Stimulated activated effector memory CD8-positive, alpha-beta T cell treated with anti-CD3 and anti-CD28 coated beads, Interleukin-12 subunit alpha, Interleukin-12 subunit beta, amount 100 ng/mL, for 72 hours (primary cell): Measurements from ENCODE around the gene TRIM36.

Source experiments
- ATAC-seq: fragments of 150-1000 bp; cut with Tn5 transposase; 2 replicates; pipeline ENCODE4 v1.10.0; 2021
- DNase-seq, 2 donors: peaks; one replicate each; pipeline ENCODE4 v3.0.0; 2021 to 2022; ENCODE audit warnings: low spot score in 2 of 2
- H3K27ac Mint-ChIP-seq: one replicate; pipeline ENCODE4 v1.8.0; 2022; ENCODE audit warnings: mild to moderate bottlenecking, mixed read lengths
- H3K36me3 Mint-ChIP-seq: one replicate; pipeline ENCODE4 v1.8.0; 2022; ENCODE audit warnings: mild to moderate bottlenecking, mixed read lengths
- H3K4me1 Mint-ChIP-seq: one replicate; pipeline ENCODE4 v1.8.0; 2022; ENCODE audit warnings: mixed read lengths
- H3K4me3 Mint-ChIP-seq: one replicate; pipeline ENCODE4 v1.8.0; 2022; ENCODE audit warnings: mild to moderate bottlenecking, mixed read lengths
- H3K9me3 Mint-ChIP-seq: one replicate; pipeline ENCODE4 v1.8.0; 2022; ENCODE audit warnings: mixed read lengths

The TRIM36 gene

GRCh38 chr5:115179394-115180164 is 9.9 kb upstream of the TRIM36 start:
- peak; percentile 24 for ATAC-seq
- H3K4me1 Mint-ChIP-seq = peaks cover 13% of the 10 kb centered on the region
- H3K4me3 Mint-ChIP-seq = peak overlapping the region; percentile 83
- peaks cover 6% of the 10 kb centered on the region for H3K36me3 Mint-ChIP-seq
- no peak for DNase-seq
- no peak overlapping the region for H3K27ac Mint-ChIP-seq
- no peaks in the 10 kb centered on the region for H3K9me3 Mint-ChIP-seq

GRCh38 chr5:115179030-115179393 is 9.3 kb upstream of the TRIM36 start:
- Mint-ChIP-seq H3K27ac (no peak overlapping the region), H3K9me3 (no peaks in the 10 kb centered on the region), H3K4me3 (peak overlapping the region; percentile 83), H3K36me3 (peaks cover 5% of the 10 kb centered on the region), H3K4me1 (peaks cover 8% of the 10 kb centered on the region)
- ATAC-seq (no peak), DNase-seq (no peak)

DNA sequence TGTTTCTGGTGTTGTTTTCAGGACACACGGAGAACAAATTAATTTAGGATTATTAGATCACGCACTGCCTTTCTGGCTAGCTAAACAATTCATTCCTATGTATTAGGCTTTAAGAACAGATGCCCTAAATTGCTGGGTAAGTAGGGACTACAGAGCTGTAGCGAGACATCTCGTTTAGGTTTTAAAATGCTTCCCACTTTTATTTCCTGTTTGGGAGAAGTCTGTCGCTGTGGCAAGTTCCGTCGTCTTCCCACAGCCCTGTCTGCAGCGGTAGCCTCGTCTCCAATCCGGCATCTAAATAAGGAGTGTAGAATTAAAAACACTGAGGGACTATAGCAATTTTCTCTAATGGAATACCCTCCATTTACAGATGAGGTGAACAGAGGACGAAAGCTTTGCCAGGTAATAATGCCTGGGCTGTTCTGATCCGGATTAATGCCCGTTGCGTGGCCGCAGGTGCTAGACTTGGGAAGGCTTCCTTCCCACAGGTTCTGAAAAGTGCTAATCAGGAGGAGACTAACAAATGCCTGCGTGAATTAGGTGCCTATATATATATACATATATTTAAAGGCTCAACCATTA is 1.3 kb upstream of the TRIM36 start:
- Mint-ChIP-seq H3K36me3 (no peaks in the 10 kb centered on the region), H3K27ac (no peak overlapping the region), H3K9me3 (no peaks in the 10 kb centered on the region), H3K4me3 (peak overlapping the region; percentile 78), H3K4me1 (peaks cover 6% of the 10 kb centered on the region)
- DNase-seq (no peak), ATAC-seq (no peak)

- Mint-ChIP-seq H3K4me1 (peaks cover 6% of the 10 kb centered on the region), H3K36me3 (no peaks in the 10 kb centered on the region), H3K27ac (no peak overlapping the region), H3K4me3 (peak overlapping the region; percentile 78), H3K9me3 (no peaks in the 10 kb centered on the region)
- DNase-seq (no peak), ATAC-seq (peak; percentile 74)
These were observed 623 bp upstream of the TRIM36 start for GRCh38 chr5:115170134-115170928.

- H3K9me3 Mint-ChIP-seq = no peaks in the 10 kb centered on the region
- ATAC-seq (no peak), DNase-seq (peak in 1 of 2 donors; percentile 57)
- no peaks in the 10 kb centered on the region for H3K36me3 Mint-ChIP-seq
- H3K4me1 Mint-ChIP-seq = peaks cover 6% of the 10 kb centered on the region
- H3K4me3 Mint-ChIP-seq = peak overlapping the region; percentile 78
- H3K27ac Mint-ChIP-seq = no peak overlapping the region
These were observed 750 bp downstream of the TRIM36 start for GRCh38 chr5:115168829-115169486.

DNA sequence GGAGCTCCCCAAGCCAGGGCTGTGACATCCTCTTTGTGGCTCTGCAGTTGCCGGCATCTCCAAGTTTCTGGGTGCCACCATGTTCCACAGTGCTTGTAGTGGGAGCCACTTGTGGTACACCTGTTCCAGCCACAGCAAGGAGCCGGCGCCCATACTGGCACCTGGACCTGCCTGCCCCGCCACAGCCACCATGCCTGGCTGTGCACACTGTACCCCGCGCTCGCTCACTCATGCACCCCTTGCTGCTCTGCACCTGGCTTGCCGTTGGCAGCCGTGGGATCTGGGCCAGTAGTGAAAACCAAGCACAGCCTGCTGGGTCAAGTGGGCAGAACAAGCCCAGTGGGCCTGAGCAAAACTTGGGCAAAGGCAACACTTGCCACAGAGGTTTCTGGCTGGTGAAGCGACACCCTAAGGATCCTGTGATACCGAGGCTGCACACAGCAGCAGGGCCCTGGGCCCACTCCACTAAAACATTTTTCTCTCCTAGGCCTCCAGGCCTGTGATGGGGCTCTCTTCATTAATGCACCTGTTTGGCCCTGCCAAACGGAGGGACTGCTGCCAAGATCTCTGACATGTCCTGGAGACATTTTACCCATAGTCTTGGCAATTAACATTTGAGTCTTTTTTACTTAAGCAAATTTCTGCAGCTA is 2.8 kb downstream of the TRIM36 start:
- ATAC-seq = no peak
- H3K4me3 Mint-ChIP-seq = no peak overlapping the region
- H3K36me3 Mint-ChIP-seq = no peaks in the 10 kb centered on the region
- H3K9me3 Mint-ChIP-seq = no peaks in the 10 kb centered on the region
- H3K4me1 Mint-ChIP-seq = peaks cover 6% of the 10 kb centered on the region
- DNase-seq = no peak
- H3K27ac Mint-ChIP-seq = no peak overlapping the region

- H3K36me3 Mint-ChIP-seq = no peaks in the 10 kb centered on the region
- no peaks in the 10 kb centered on the region for H3K9me3 Mint-ChIP-seq
- DNase-seq (no peak), ATAC-seq (no peak)
- H3K4me3 Mint-ChIP-seq = no peak overlapping the region
- peaks cover 3% of the 10 kb centered on the region for H3K4me1 Mint-ChIP-seq
- H3K27ac Mint-ChIP-seq = no peak overlapping the region
These were observed 3.9 kb downstream of the TRIM36 start for GRCh38 chr5:115165790-115166189.

DNA sequence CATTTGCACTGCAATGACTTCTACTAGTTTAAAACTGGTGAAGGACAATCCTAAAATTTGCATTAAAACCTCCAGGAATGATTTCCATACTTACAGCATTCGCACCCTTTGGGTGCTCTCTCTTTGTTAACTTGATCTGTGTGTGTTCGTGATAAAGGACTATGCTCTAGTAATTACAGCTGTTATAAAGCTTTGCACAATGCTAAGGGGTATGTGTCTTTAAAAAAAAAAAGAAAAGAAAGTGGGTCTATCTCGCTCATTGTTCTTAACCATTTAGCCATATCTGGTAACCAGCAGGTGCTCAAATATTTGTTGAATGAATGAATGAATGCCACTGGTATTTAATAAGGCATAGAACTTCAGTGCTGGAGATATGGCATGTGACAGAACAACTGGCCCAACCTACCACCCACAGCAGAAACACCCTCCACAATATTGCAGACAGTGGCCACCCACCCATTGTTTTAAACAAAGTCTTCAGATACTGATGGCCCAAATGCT is 8.7 kb downstream of the TRIM36 start:
- Mint-ChIP-seq H3K4me1 (no peaks in the 10 kb centered on the region), H3K9me3 (no peaks in the 10 kb centered on the region), H3K36me3 (no peaks in the 10 kb centered on the region), H3K27ac (no peak overlapping the region), H3K4me3 (no peak overlapping the region)
- ATAC-seq (no peak), DNase-seq (no peak)

DNA sequence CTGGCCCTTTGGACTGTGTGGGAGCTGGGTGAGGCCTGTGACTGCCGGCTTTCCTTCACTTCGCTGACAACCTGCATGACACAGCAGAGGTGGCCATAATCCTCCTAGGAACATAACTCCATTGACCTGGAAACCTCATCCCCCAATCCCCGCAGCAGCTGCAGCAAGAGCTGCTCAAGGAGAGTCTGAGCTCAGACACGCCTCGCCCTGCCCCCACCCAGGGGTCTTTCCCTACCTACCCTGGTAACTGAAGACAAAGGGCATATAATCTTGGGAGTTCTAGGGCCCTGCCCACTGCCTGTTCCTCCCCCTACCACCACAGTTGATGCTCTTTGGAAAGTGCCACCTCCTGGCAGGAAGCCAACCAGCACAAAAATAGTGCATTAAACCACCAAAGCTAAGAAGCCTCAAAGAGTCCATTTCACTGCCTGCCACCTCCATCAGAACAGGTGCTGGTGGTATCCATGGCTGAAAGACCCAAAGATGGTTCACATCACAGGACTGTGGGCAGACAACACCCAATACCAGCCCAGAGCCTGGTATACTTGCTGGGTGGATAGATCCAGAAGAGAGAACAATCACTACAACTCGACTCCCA is 18.4 kb downstream of the TRIM36 start:
- H3K27ac Mint-ChIP-seq = no peak overlapping the region
- H3K4me3 Mint-ChIP-seq = no peak overlapping the region
- peaks cover 4% of the 10 kb centered on the region for H3K4me1 Mint-ChIP-seq
- H3K36me3 Mint-ChIP-seq = no peaks in the 10 kb centered on the region
- no peak for DNase-seq
- peaks cover 7% of the 10 kb centered on the region for H3K9me3 Mint-ChIP-seq
- ATAC-seq = no peak

- Mint-ChIP-seq H3K4me3 (no peak overlapping the region), H3K4me1 (peaks cover 4% of the 10 kb centered on the region), H3K9me3 (peaks cover 7% of the 10 kb centered on the region), H3K27ac (no peak overlapping the region), H3K36me3 (no peaks in the 10 kb centered on the region)
- ATAC-seq = no peak
- DNase-seq = no peak
These were observed 19.2 kb downstream of the TRIM36 start for GRCh38 chr5:115150512-115150911.

- no peak overlapping the region for H3K4me3 Mint-ChIP-seq
- ATAC-seq (no peak), DNase-seq (no peak)
- H3K36me3 Mint-ChIP-seq = no peaks in the 10 kb centered on the region
- peaks cover 3% of the 10 kb centered on the region for H3K9me3 Mint-ChIP-seq
- H3K4me1 Mint-ChIP-seq = no peaks in the 10 kb centered on the region
- H3K27ac Mint-ChIP-seq = no peak overlapping the region
These were observed 22.7 kb downstream of the TRIM36 start for GRCh38 chr5:115147052-115147451.

DNA sequence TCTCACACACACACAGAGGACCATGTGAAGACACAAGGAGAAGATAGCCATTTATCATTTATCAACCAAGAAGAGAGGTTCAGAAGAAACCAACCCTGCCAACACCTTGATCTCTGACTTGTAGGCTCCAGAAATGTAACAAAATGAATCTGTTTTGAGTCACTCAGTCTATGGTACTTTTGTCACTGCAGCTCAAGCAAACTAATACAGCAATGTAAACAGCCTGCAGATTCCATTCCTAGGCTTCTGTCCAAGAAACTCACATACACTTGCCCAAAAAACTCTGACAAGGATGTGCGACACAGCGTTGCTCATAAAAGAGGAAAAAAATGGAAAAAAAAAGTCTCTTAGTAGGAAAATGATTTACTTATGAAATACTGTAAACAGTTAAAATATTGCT is 33.4 kb downstream of the TRIM36 start:
- H3K4me3 Mint-ChIP-seq = no peak overlapping the region

GRCh38 chr5:115132465-115132864 is 37.2 kb downstream of the TRIM36 start:
- ATAC-seq (no peak), DNase-seq (no peak)
- H3K36me3 Mint-ChIP-seq = no peaks in the 10 kb centered on the region
- no peaks in the 10 kb centered on the region for H3K4me1 Mint-ChIP-seq
- H3K27ac Mint-ChIP-seq = no peak overlapping the region
- no peak overlapping the region for H3K4me3 Mint-ChIP-seq
- no peaks in the 10 kb centered on the region for H3K9me3 Mint-ChIP-seq

More for the DNA sequence above, 33.4 kb downstream of the TRIM36 start:
- no peak overlapping the region for H3K27ac Mint-ChIP-seq
- ATAC-seq (no peak), DNase-seq (no peak)
- H3K9me3 Mint-ChIP-seq = no peaks in the 10 kb centered on the region
- H3K36me3 Mint-ChIP-seq = no peaks in the 10 kb centered on the region
- H3K4me1 Mint-ChIP-seq = no peaks in the 10 kb centered on the region

GRCh38 chr5:115126303-115126702 is 43.4 kb downstream of the TRIM36 start:
- Mint-ChIP-seq H3K4me3 (no peak overlapping the region), H3K9me3 (no peaks in the 10 kb centered on the region), H3K4me1 (no peaks in the 10 kb centered on the region), H3K36me3 (no peaks in the 10 kb centered on the region), H3K27ac (no peak overlapping the region)
- ATAC-seq (no peak), DNase-seq (no peak)
